Type B pancreatic cell (in vitro differentiated cells): ENCODE results near the gene UBE2Q1. TPM values are rescaled to one million over a fixed set of nuclear protein-coding genes. Genes with fewer than 3 reads are reported as not detected.

ENCODE experiments used
- DNase-seq: peaks from one replicate; pipeline ENCODE4 v3.0.0; 2021; ENCODE audit warnings: mixed read lengths; ENCODE audit not compliant: unreplicated experiment; ENCODE audit errors: extremely low spot score
- H3K27ac Mint-ChIP-seq: 2 replicates; pipeline ENCODE4 v1.8.0; 2021; ENCODE audit warnings: mild to moderate bottlenecking, mixed read lengths
- H3K27me3 Mint-ChIP-seq: 2 replicates; pipeline ENCODE4 v1.8.0; 2021; ENCODE audit warnings: mixed read lengths
- H3K36me3 Mint-ChIP-seq: 2 replicates; pipeline ENCODE4 v1.8.0; 2021; ENCODE audit warnings: mixed read lengths
- H3K4me1 Mint-ChIP-seq: one replicate; pipeline ENCODE4 v1.8.0; 2021; ENCODE audit warnings: mixed read lengths; ENCODE audit not compliant: unreplicated experiment
- H3K4me3 Mint-ChIP-seq: 2 replicates; pipeline ENCODE4 v1.8.0; 2021; ENCODE audit warnings: mild to moderate bottlenecking, mixed read lengths
- H3K9me3 Mint-ChIP-seq: 2 replicates; pipeline ENCODE4 v1.8.0; 2021; ENCODE audit warnings: mixed read lengths
- total RNA-seq: library from RNA; stranded (reverse); gene quantifications from 2 replicates; pipeline ENCODE4 v1.2.1, GENCODE V29; 2021; ENCODE audit warnings: low replicate concordance
- TF ChIP-seq, protein P1 (sequence below): fragments of 200-600 bp; sonication (generic); conservative IDR thresholded peaks from 2 replicates; pipeline ENCODE4 v1.5.0; 2021; ENCODE audit warnings: antibody characterized with exemption, mild to moderate bottlenecking

Gene UBE2Q1
- total RNA-seq, 1 donor from 2014 or later: 73.9 TPM

DNA sequence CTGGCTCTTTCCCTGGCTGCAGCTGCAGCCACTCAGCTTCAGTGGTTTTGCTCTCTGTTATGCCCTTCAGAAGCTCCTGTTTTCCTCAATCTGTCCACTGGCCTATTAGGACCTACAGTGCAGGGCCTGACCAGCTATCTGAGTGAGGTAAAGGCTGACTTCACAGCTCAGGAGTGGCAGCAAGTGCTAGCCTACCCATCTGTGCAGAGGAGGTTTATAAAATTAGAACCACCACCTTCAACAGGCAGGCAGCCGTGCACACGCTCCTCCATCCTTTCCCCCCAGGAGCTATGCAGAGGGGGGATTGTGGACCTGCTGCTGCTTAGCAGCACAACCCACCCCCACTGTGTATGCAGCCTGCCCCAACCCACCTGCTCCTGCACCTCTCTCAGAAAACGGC, 41.2 kb upstream of the UBE2Q1 start:
- Mint-ChIP-seq H3K4me3 (no peak overlapping the region), H3K27ac (no peak overlapping the region), H3K36me3 (peaks cover 32% of the 10 kb centered on the region), H3K27me3 (no peaks in the 10 kb centered on the region), H3K4me1 (peaks cover 11% of the 10 kb centered on the region), H3K9me3 (no peaks in the 10 kb centered on the region)
- TF ChIP-seq, protein P1, sequence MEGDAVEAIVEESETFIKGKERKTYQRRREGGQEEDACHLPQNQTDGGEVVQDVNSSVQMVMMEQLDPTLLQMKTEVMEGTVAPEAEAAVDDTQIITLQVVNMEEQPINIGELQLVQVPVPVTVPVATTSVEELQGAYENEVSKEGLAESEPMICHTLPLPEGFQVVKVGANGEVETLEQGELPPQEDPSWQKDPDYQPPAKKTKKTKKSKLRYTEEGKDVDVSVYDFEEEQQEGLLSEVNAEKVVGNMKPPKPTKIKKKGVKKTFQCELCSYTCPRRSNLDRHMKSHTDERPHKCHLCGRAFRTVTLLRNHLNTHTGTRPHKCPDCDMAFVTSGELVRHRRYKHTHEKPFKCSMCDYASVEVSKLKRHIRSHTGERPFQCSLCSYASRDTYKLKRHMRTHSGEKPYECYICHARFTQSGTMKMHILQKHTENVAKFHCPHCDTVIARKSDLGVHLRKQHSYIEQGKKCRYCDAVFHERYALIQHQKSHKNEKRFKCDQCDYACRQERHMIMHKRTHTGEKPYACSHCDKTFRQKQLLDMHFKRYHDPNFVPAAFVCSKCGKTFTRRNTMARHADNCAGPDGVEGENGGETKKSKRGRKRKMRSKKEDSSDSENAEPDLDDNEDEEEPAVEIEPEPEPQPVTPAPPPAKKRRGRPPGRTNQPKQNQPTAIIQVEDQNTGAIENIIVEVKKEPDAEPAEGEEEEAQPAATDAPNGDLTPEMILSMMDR: no peak
- no peak for DNase-seq

DNA sequence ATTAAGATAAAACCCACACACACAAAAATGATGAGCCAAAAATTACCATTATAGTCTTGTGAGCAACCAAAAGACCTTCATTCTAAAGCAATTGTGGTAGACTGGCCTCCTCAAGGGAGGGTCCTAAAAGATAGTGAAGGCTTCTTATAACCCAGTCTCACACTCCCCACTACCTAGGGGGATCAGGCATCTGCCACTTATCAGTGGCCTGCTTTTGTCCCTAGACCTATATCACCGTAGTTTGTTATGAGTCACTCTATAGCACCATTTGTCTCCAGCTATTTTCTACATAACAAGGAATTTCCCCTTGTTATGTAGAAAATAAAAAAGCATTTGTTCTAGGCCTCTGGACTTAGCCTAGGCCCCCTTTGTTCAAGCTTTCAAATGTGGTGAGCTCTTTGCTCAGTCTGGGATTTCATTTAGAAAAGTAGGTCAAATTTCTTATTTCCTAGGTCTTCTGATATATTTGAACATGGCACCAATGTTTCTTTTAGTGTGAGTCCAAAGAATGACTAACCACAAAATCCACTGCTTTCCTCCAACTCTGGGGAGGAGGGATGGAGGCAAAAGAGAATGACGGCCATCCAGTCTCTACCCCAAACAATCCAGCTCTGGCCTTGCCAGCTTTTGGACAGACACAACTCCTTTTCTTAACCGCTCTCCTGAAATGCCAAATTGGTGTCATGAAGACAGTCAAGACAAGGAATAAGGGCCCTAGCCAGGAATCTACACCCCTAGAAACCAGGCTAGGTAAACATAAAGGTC, 40.6 kb upstream of the UBE2Q1 start:
- Mint-ChIP-seq H3K9me3 (no peaks in the 10 kb centered on the region), H3K27me3 (no peaks in the 10 kb centered on the region), H3K4me1 (peaks cover 5% of the 10 kb centered on the region), H3K27ac (no peak overlapping the region), H3K4me3 (no peak overlapping the region), H3K36me3 (peaks cover 36% of the 10 kb centered on the region)
- no peak for DNase-seq
- TF ChIP-seq, protein P1: no peak

DNA sequence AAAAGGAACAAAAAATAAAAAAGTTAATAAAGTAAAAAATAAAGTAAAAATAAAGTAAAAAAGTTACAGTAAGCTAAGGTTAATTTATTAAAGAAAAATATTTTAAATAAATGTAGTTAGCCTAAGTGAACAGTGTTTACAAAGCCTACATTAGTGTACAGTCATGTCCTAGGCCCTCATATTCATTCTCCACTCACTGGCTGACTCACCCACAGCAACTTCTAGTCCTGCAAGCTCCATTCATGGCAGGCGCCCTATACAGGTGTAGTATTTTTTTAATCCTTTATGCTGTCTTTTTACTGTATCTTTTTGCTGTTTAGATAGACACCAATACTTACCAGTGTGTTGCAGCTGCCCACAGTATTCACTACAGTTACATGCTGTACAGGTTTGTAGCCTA, 37.2 kb upstream of the UBE2Q1 start:
- Mint-ChIP-seq H3K27me3 (no peaks in the 10 kb centered on the region), H3K4me1 (no peaks in the 10 kb centered on the region), H3K9me3 (no peaks in the 10 kb centered on the region), H3K36me3 (peaks cover 36% of the 10 kb centered on the region), H3K27ac (no peak overlapping the region), H3K4me3 (no peak overlapping the region)
- no peak for DNase-seq
- TF ChIP-seq, protein P1: no peak

DNA sequence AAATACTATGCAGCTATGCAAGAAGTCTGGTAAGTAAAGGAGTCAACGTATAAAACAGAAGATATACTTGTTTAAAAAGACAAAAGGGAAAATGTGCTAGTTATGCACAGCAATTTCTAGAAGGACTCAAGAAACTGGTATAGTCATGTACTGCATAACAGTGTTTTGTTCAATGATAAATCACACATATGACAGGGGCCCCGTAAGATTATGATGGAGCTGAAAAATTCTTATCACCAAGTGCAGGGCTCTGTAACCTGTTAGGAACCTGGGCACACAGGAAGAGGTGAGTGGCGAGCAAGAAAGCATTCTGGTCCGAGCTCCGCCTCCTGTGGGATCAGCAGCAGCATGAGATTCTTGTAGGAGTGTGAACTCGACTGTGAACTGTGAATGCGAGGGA, 36.3 kb upstream of the UBE2Q1 start:
- DNase-seq: no peak
- no peak overlapping the region for H3K4me3 Mint-ChIP-seq
- H3K36me3 Mint-ChIP-seq: peaks cover 35% of the 10 kb centered on the region
- no peak overlapping the region for H3K27ac Mint-ChIP-seq
- H3K9me3 Mint-ChIP-seq: no peaks in the 10 kb centered on the region
- H3K4me1 Mint-ChIP-seq: no peaks in the 10 kb centered on the region
- no peaks in the 10 kb centered on the region for H3K27me3 Mint-ChIP-seq
- TF ChIP-seq, protein P1: no peak

DNA sequence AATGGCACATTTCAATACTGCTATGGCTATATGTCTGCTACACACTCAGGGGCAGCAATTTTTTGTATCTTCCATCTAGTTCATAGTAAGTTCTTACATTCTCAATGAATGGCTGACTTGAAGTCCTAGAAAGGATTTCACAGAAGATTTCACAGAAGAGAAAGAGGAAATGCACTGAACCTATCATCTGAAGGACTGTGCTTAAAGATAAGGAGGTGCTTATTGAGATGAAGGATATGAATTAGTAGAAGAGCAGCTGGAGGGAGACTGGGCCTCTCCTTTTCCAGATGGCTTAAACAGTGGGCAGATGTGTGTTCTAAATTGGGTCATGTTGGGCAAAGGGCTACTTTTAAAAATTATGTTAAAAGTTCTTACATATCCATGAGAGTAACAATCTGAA, 34.9 kb upstream of the UBE2Q1 start:
- Mint-ChIP-seq H3K27ac (no peak overlapping the region), H3K9me3 (no peaks in the 10 kb centered on the region), H3K4me1 (no peaks in the 10 kb centered on the region), H3K27me3 (no peaks in the 10 kb centered on the region), H3K4me3 (no peak overlapping the region), H3K36me3 (peaks cover 34% of the 10 kb centered on the region)
- DNase-seq: no peak
- TF ChIP-seq, protein P1: no peak
